Natural killer cell (primary cell): ENCODE results near the gene MYPOP. TPM values are rescaled to one million over a fixed set of nuclear protein-coding genes. Genes with fewer than 3 reads are reported as not detected.

Experiments
- ATAC-seq, 3 donors: fragments of 150-1000 bp in 2 of 3; fragments of 200-7000 bp in 1 of 3; cut with Tn5 transposase; 1 replicate in 1 of 3; 2 replicates in 2 of 3; pipeline ENCODE4 v1.10.0; 2021; ENCODE audit warnings: mild to moderate bottlenecking in 2 of 3, moderate library complexity in 2 of 3
- DNase-seq, 2 donors: peaks; one replicate each; pipeline versions ENCODE4 v3.0.0 to v3.0.0-alpha.2; 2013 to 2021; ENCODE audit warnings: mixed read lengths in 1 of 2
- H3K27ac ChIP-seq: one replicate; pipeline ENCODE4 v1.5.1; 2013; ENCODE audit warnings: mild to moderate bottlenecking, low read length
- H3K27me3 ChIP-seq: one replicate; pipeline ENCODE4 v1.6.1; 2013; ENCODE audit warnings: low read length; ENCODE audit not compliant: control insufficient read depth, insufficient read depth
- H3K36me3 ChIP-seq: one replicate; pipeline ENCODE4 v1.6.1; 2013; ENCODE audit warnings: low read length; ENCODE audit not compliant: control insufficient read depth, insufficient read depth
- H3K4me1 ChIP-seq: one replicate; pipeline ENCODE4 v1.6.1; 2013; ENCODE audit warnings: low read length; ENCODE audit not compliant: control insufficient read depth, insufficient read depth
- H3K4me3 ChIP-seq: one replicate; pipeline ENCODE4 v1.5.1; 2013; ENCODE audit warnings: low read length
- H3K9me3 ChIP-seq: one replicate; pipeline ENCODE4 v1.6.1; 2013; ENCODE audit warnings: low read length; ENCODE audit not compliant: control insufficient read depth, insufficient read depth
- H3K27ac Mint-ChIP-seq, 2 donors: one replicate each; pipeline ENCODE4 v1.8.0; 2022; ENCODE audit warnings: mild to moderate bottlenecking in 2 of 2, mixed read lengths in 2 of 2, moderate library complexity in 1 of 2
- H3K27me3 Mint-ChIP-seq, 2 donors: one replicate each; pipeline ENCODE4 v1.8.0; 2022; ENCODE audit warnings: low read depth in 2 of 2, mixed read lengths in 2 of 2
- H3K36me3 Mint-ChIP-seq: one replicate; pipeline ENCODE4 v1.8.0; 2022; ENCODE audit warnings: mixed read lengths
- H3K4me1 Mint-ChIP-seq, 2 donors: one replicate each; pipeline ENCODE4 v1.8.0; 2022; ENCODE audit warnings: mixed read lengths in 2 of 2
- H3K4me3 Mint-ChIP-seq: one replicate; pipeline ENCODE4 v1.8.0; 2022; ENCODE audit warnings: mild to moderate bottlenecking, moderate library complexity, mixed read lengths
- H3K9me3 Mint-ChIP-seq, 2 donors: one replicate each; pipeline ENCODE4 v1.8.0; 2022; ENCODE audit warnings: mixed read lengths in 2 of 2
- WGBS: methylation state at CpG from one replicate; pipeline ENCODE4 v1.1.7; 2013; ENCODE audit warnings: missing lambda C conversion rate; ENCODE audit not compliant: insufficient coverage; 5-methylcytosine and 5-hydroxymethylcytosine counted together
- intact Hi-C: fragments of 100-400 bp; cut with micrococcal nuclease; formaldehyde crosslinking; loops from one replicate; pipeline ENCODE4 v1.14.2; 2022
- total RNA-seq, 4 donors: library from RNA; stranded (reverse); fragments of 120-200 nt in 1 of 4; gene quantifications; one replicate each; pipeline versions ENCODE4 v1.2.3 to v1.2.4, GENCODE V29; 2013 to 2022
- TF ChIP-seq, protein P1 (sequence below): fragments of 200-600 bp; IDR thresholded peaks from one replicate; pipeline ENCODE4 v1.8.0; 2022; ENCODE audit warnings: antibody characterized with exemption

Gene MYPOP
- total RNA-seq, 3 donors from 2014 or later (not counting 1 experiment from before 2014, with no cell fraction given), result 7.0 to 8.4 (median 7.2) TPM

DNA sequence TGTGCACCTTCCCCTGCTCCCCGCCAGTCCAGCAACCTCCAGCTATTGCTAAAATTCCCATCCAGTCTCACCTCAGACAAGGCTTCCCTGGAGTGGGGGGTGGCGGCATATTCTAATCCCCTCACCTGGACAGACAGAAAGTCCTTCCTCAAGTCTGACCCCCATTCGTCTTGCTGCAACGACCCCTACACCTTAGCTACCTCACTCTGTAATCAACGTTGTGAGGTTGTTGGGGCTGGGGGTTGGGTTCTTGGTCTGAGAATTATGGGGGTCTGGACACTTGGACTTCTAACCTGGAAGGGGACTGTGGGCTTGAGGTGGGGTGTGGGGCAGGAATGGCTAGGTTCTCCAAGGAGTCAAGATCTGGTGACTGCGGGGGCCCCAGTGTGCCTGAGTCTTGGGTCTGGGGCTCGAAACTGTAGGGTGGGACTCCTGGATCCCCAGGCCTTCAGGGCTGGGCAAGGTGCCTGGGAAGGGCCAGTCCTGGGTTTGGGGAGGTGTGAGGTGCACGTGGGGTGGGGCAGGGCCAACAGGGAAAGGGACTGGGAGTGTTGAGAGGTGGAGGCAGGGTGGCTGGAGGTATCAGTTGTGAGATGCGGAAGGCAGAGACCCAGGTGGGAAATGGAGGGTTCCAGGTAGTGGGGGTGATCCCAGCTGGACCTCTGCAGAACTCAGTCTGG lies 37.0 kb downstream of the MYPOP start:
- no peak overlapping the region for H3K4me3 Mint-ChIP-seq
- intact Hi-C loops, result loop anchor here (10.0 kb wide), 2 partner anchors 91 to 399 kb away; no protein-coding TSS in a partner anchor
- Histone ChIP-seq H3K27ac (no peak overlapping the region), H3K4me1 (peaks cover 24% of the 10 kb centered on the region), H3K36me3 (no peaks in the 10 kb centered on the region), H3K9me3 (no peaks in the 10 kb centered on the region), H3K27me3 (peaks cover 11% of the 10 kb centered on the region), H3K4me3 (no peak overlapping the region)
- DNase-seq (no peak), ATAC-seq (no peak)
- no peak overlapping the region for H3K27ac Mint-ChIP-seq
- 90% methylated on average over 5 of the region's 9 CpGs for WGBS
- TF ChIP-seq, protein P1, sequence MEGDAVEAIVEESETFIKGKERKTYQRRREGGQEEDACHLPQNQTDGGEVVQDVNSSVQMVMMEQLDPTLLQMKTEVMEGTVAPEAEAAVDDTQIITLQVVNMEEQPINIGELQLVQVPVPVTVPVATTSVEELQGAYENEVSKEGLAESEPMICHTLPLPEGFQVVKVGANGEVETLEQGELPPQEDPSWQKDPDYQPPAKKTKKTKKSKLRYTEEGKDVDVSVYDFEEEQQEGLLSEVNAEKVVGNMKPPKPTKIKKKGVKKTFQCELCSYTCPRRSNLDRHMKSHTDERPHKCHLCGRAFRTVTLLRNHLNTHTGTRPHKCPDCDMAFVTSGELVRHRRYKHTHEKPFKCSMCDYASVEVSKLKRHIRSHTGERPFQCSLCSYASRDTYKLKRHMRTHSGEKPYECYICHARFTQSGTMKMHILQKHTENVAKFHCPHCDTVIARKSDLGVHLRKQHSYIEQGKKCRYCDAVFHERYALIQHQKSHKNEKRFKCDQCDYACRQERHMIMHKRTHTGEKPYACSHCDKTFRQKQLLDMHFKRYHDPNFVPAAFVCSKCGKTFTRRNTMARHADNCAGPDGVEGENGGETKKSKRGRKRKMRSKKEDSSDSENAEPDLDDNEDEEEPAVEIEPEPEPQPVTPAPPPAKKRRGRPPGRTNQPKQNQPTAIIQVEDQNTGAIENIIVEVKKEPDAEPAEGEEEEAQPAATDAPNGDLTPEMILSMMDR, result no peak
- H3K4me1 Mint-ChIP-seq, result peaks cover 21 to 32% of the 10 kb centered on the region in 2 donors
- no peaks in the 10 kb centered on the region for H3K36me3 Mint-ChIP-seq
- H3K27me3 Mint-ChIP-seq, result peaks cover 16 to 24% of the 10 kb centered on the region in 2 donors
- H3K9me3 Mint-ChIP-seq, result no peaks in the 10 kb centered on the region

DNA sequence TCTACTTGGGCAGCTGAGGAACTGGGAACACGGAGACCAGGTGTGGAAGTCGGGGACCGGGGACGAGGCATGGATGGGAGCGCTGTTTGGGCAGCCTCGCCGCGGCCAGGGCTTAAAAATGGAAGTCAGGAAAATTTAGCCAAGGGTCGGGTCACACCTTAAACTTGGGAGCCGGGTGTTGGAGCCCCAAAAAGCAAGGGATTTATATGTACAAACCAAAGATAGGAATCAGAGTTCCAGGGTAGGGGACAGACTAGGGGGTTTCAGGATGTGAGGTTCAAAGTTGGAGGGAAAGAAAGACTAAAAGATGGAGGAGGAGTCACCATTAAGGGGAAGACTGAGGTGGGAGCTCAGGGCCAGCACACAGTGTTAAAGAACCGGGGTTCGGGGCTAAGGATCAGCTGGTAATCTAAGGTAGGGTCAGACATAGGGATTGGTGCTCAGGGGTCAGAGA lies 37.8 kb downstream of the MYPOP start:
- Mint-ChIP-seq H3K27ac (no peak overlapping the region), H3K27me3 (peaks cover 16 to 24% of the 10 kb centered on the region in 2 donors), H3K36me3 (no peaks in the 10 kb centered on the region), H3K4me1 (peaks cover 21 to 36% of the 10 kb centered on the region in 2 donors), H3K4me3 (peak overlapping the region; percentile 65), H3K9me3 (no peaks in the 10 kb centered on the region)
- H3K4me1 ChIP-seq, result peaks cover 24% of the 10 kb centered on the region
- no peaks in the 10 kb centered on the region for H3K36me3 ChIP-seq
- no peak overlapping the region for H3K27ac ChIP-seq
- no peak for ATAC-seq
- H3K4me3 ChIP-seq, result no peak overlapping the region
- TF ChIP-seq, protein P1, result no peak
- 46% methylated on average over 12 of the region's 12 CpGs for WGBS
- peaks cover 11% of the 10 kb centered on the region for H3K27me3 ChIP-seq
- no peak for DNase-seq
- intact Hi-C loops, result loop anchor here (10.0 kb wide), 2 partner anchors 90 to 400 kb away; no protein-coding TSS in a partner anchor
- no peaks in the 10 kb centered on the region for H3K9me3 ChIP-seq

DNA sequence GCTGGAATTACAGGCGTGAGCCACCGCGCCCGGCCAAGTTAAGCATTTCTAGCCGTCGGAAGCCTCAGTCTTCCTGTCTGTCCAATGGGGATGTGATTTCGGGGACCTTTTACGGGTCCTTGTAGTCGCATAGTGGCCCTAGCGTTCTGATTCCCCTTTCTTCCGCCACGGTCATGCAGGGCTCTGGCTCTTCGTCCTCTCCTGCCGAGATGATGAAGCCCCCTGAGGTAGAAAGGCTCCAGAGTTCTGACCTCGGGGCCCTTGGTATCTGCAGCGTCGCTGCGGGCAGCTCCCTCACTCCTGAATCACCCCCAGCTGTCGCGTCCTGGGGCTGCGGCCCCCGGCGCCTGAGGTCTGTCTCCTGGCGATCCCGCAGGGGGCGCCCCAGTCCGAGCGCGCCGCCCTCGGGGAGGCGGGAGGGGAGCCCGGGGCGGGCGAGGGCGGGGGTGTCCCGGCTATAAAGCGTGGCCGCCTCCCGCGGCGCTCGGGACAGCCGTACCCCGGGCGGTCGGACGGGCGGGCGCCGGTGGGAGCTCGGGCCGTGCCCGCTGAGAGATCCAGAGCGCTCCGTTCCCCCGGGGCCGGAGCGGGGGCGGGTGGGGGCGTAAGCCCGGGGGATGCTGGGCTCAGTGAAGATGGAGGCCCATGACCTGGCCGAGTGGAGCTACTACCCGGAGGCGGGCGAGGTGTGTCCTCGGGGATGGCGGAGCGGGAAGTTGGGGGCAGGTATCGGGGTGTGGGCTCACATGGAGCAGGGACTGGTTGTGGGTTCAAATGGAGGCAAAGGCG lies 38.4 kb downstream of the MYPOP start, which contains the start of gene FOXA3:
Gene FOXA3 (plus strand): TSS at position 487 of the 789 bp plus-strand sequence. CDS start 131 bp downstream, at position 618.
- intact Hi-C loops, result loop anchor here (1.0 to 10.0 kb wide), 4 partner anchors 22 to 401 kb away; partner anchors contain the start of gene IRF2BP1
- Histone ChIP-seq H3K27me3 (peaks cover 11% of the 10 kb centered on the region), H3K9me3 (no peaks in the 10 kb centered on the region), H3K4me3 (peak within 1 kb of the TSS; percentile 40), H3K36me3 (peaks cover 2% of the 10 kb centered on the region), H3K4me1 (peaks cover 24% of the 10 kb centered on the region), H3K27ac (no peak within 1 kb of the TSS)
- ATAC-seq (peak; percentile 26 to 35 (median 27)), DNase-seq (peak; percentile 60 to 77)
- Mint-ChIP-seq H3K36me3 (no peaks in the 10 kb centered on the region), H3K27me3 (peaks cover 16 to 24% of the 10 kb centered on the region in 2 donors), H3K9me3 (no peaks in the 10 kb centered on the region), H3K4me3 (peak within 1 kb of the TSS; percentile 99), H3K27ac (peak within 1 kb of the TSS; percentile 91 to 96), H3K4me1 (peaks cover 21 to 36% of the 10 kb centered on the region in 2 donors)
- TF ChIP-seq, protein P1, result peak; percentile 73
- 2% methylated on average over 71 of the region's 71 CpGs for WGBS
